Measurements from ENCODE around the gene ALK.

The ALK gene

DNA sequence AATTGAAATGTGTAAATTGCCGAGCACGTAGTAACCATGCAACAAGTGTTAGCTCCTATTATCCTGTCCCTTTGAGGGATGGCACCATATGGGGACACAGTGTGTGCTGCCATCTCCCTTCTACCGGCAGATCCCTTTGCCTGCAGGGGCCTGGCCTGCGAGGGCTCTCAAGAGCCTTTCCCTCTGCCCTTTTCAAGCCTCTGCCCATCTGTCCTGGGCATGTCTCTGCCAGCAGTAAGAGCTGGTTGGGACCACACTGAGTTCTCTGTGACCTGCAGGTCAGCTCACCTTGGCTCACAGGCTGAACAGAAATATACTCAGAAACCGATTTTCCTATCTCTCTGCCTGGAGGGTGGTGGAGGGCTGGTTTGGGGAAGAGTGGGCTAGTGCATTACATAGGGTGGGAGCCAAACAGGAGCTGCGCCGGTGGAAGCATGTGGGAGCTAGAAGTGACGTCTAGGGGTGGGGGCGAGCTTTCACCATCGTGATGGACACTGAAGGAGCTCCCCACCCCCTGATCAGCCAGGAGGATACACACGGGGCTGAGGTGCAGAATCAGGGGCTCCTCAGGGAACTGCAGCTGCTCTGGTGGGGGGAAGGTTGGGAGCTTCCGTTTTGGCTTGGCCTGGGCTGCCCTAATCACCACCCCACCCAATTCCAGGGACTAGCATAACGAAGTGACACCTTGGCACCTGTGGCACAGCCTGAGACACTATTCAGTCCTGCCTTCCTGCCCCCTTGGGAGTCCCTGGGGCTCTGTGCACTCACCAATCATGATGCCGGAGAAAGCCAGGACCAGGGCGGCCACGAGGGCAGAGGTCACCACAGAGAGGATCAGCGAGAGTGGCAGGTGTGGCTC is 696.5 kb downstream of the ALK start:
- DNase-seq (ENCODE audit: low read depth) = no peak

DNA sequence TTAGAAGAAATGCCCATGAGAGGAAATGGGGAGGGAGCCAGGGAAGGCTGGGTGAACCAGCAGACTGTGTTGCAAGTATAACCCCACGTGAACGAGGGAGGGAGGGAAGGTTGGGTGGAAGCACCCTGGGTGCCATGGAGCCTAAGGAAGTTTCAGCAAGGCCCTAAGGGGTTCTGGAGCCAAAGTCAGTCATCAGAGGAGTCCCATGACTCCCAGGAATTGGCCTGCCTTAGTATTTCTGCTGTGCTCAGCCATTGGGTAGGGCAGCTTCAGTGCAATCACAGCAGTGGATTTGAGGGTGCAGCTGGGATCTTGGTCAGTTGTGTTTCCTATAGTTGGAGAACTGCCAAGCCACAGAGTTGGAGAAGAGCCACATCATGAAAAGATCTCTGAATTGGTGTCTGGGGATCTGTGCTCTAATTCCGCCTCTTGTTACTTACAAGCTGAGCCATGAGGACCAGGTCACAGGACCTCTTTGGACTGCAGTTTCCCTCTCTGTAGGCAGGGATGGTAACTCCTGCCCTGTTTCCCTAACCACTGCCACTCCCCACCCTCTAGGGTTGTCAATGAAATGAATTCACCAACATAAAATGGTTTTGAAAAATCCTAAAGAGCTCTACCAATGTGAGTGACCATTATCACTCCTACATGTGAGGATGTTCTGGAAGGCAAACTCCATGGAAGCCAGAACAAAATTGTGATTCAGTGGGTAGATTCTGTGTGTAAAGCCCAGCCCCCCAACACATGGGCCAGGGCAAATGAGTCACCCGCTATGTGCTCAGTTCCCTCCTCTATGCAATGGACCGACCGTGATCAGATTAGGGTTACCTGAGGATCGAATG is 697.3 kb downstream of the ALK start:
- no peak for DNase-seq (ENCODE audit: low read depth)

DNA sequence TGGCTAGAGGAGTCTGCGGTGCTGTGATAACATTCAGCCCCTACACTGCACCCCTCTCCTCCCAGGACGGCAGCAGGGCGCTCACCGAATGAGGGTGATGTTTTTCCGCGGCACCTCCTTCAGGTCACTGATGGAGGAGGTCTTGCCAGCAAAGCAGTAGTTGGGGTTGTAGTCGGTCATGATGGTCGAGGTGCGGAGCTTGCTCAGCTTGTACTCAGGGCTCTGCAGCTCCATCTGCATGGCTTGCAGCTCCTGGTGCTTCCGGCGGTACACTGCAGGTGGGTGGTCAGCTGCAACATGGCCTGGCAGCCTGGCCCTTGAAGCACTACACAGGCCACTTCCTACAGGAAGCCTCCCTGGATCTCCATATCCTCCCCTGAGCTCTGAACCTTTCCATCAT is 698.1 kb downstream of the ALK start:
- DNase-seq (ENCODE audit: low read depth) = no peak

DNA sequence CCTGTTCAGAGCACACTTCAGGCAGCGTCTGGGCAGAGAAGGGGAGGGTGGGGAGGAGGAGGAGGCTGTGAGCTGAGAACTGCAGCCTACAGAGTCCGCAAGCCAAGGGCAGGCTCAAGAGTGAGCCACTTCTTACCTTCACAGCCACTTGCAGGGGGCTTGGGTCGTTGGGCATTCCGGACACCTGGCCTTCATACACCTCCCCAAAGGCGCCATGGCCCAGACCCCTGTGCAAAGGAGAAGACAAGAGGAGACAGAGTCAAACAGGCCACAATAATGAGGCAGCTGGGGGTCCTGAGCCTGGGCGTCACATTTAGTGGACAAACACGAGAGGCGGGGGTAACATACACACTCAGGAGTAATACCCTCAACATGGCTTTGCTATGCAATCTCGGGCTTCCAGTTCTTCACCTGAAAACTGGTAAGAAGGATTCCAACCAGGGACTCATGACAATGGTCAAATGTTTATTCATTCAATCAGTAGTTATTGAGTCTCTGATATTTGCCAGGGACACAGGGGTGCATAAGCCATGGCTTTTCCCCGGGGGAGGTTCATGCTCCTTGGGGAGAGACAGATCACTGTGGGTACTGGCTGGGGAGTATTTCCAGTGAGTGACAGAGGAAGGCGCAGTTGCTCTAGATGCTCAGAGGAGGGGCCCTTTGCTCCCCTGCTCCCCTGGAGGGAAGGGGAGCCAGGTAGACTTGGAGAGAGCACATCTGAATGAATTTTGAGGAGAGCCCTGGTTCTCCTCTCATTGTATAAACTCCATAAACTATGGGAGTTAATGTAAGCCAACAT is 698.8 kb downstream of the ALK start:
- DNase-seq (ENCODE audit: low read depth) = no peak

DNA sequence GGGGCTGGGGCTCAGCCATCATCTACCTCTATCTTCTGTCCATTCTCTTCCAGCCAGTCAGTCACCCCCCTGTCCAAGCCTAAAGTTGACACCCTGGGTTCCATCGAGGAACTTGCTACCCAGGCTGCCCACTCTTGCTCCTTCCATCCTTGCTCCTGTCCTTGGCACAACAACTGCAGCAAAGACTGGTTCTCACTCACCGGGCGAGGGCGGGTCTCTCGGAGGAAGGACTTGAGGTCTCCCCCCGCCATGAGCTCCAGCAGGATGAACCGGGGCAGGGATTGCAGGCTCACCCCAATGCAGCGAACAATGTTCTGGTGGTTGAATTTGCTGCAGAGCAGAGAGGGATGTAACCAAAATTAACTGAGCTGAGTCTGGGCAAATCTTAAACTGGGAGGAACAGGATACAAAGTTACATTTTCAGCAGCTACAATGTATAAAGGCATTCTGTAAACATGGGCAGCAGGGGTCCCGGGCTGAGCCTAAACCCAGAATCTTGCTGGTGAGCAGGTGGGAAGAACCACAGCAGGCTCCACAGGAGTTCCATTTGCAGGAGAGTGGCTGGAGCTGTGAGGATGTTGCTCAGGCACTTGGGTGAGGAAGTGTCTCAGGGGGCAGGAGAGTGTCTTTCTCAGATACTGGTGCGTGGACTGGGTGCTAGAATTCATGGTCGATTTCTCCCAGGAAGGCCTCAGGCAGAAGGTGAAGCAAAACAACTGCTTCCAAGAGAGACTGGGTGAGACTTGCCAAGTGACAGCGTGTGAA is 700.7 kb downstream of the ALK start:
- no peak for DNase-seq (ENCODE audit: low read depth)

- DNase-seq (ENCODE audit: low read depth) = no peak
These were observed 702.0 kb downstream of the ALK start for GRCh38 chr2:29219374-29219773.

DNA sequence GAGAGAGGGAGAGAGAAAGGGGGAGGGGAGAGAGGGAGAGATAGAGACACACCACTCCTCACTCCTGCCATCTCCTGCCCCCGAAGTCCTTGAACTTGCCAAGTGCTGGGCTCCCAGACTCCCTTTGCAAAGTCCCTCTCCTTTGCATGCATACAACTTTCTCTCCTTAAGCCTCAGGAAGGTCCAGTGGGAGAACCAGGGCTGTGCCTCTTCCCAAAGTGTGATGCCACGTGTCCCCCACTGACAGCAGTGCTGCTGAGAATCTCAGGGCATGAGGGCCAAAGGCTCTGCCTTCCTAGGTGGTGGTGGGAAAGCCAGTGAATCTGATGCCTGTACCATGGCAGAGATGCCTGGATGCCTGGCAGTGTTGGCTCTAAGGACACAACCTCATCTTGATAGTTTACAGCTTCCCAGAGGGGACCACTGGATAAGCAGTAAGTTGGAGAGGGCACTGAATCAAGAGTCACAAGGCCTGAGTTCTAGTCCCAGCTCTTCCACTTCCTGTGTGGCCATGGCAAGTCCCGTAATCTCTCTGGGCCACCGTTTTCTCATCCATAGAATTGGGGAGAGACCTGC is 702.7 kb downstream of the ALK start:
- DNase-seq (ENCODE audit: low read depth) = no peak

GRCh38 chr2:29218071-29218470 is 703.3 kb downstream of the ALK start:
- no peak for DNase-seq (ENCODE audit: low read depth)

GRCh38 chr2:29216609-29216909 is 704.8 kb downstream of the ALK start:
- no peak for DNase-seq (ENCODE audit: low read depth)

DNA sequence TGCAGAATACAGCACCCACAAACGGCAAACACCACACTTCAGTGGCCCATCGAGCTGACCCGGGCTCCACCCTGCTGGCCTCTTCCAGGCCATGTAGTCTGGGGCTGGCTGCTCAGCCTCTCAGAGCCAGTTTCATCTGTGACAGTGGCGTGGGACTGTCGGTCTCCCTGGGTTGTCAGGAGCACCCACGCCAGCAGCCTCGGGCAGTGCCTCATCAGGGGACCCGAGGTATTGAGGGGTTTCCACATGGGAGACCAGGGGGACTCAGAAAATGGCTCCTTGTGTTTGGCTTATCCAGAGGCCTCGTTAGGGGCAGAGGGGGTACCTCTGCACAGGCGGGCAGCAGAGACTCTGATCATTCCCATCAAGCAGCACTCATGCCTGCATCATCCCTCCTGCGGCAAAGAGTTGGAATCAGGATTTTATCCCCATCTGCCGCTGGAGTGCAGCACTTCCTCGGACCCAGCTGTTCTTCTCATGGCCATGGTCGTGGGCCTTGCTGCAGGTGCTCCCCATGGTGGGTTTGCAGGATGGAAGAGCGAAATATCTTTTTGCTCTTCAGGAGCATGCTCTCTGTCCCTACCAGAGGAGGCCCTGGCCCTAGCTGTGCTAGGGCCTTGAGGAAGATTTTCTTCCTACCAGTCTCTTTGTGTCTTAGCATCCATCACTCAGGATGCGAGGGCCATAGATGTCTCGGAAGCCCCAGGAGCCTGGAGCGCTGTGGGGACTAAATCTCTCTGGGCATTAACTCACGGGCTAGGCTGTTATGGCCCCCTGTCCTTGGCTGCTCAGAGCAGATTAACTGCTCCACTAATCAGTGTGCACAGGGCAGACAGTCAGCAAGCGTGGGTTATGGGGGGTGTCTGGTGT is 705.4 kb downstream of the ALK start:
- DNase-seq (ENCODE audit: low read depth) = no peak

- no peak for DNase-seq (ENCODE audit: low read depth)
These were observed 706.3 kb downstream of the ALK start for GRCh38 chr2:29215073-29215472.

GRCh38 chr2:29213888-29214291 is 707.5 kb downstream of the ALK start:
- DNase-seq (ENCODE audit: low read depth) = no peak

DNA sequence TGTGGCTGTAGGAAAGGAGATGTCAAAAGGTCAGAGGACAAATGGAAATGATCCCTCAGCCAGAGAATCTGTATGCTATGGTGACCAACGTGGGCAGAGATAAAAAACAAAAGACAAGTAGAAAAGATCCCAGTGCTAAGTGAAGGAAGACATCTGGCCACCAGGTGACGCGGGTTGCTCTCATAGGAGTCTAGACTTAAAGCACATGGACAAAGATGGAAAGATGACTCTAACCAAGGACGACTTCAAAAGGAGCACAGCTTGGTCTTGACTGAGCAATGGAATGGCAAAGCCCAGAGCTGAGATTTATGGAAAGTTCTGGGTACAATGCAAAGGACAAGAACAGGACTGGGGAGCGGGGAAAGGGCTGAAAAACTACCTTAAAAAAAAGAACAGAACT is 709.4 kb downstream of the ALK start:
- DNase-seq (ENCODE audit: low read depth) = no peak

GRCh38 chr2:29209551-29209950 is 711.8 kb downstream of the ALK start:
- no peak for DNase-seq (ENCODE audit: low read depth)

- DNase-seq (ENCODE audit: low read depth) = no peak
These were observed 713.8 kb downstream of the ALK start for GRCh38 chr2:29207352-29208148.

DNA sequence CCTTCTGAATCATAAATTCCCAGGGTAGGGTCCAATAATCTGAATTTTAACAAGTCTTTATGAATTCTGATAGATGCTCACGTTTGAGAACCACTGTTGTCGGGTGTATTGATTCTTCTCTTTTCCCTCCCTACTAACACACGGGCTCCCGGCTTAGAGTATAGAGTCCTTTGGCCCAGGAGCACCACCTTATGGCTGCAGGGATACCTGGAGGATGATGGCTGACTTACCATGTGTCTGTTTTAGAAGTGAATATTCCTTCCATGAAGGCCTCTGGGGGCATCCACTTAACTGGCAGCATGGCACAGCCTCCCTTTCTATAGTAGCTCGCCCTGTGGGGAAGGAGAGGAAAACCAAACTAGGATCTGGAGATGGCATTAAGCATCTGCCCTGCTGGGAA is 714.4 kb downstream of the ALK start:
- DNase-seq (ENCODE audit: low read depth) = no peak

DNA sequence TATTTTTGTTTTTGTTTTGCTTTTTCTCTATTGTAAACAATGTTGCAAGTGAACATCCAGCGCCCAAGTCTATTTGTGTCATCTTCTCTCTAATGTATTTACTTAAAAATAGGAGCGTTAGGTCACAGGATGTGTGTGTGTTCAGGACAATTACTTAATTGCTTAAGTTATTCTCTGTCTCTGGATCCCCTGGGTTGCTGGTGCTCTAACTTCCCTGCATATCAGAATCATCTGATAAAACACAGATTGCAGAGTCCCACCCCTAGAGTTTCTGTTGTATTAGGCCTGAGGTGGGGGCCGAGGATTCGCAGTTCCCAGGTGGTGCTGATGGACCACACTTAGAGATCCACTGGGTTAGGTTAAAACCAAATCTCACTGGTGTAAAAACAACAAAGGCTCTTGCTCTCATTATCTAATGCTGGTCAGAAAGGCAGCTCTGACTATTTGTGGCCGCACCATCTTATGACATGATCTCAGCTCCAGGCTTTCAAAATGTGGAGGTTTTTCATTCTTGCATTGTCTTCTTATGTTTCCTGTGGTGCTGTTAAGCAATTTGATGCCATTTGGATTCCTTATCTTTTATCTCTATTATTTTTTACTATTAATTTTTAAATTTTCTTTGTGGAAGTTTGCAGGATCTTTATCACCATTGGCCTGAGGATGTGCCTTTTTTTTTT is 718.4 kb downstream of the ALK start:
- DNase-seq (ENCODE audit: low read depth) = no peak

- DNase-seq (ENCODE audit: low read depth) = no peak
These were observed 719.4 kb downstream of the ALK start for GRCh38 chr2:29201979-29202378.
